Measurements from ENCODE around the gene FTO. TPM values are rescaled to one million over a fixed set of nuclear protein-coding genes. Genes with fewer than 3 reads are reported as not detected.

FTO gene
- total RNA-seq, 4 donors from 2014 or later: 62.0 to 90.1 (median 75.1) TPM

GRCh38 chr16:53773150-53773846 lies 69.3 kb downstream of the FTO start:
- DNase-seq: no peak
- no peak overlapping the region for H3K4me3 ChIP-seq
- peaks cover 35 to 41% of the 10 kb centered on the region in 2 donors for H3K4me1 ChIP-seq
- TF ChIP-seq POLR2A (IDR thresholded peaks at IDR 0.05) (no peak), CTCF (IDR thresholded peaks at IDR 0.05 in 4 of 5, conservative IDR thresholded peaks at IDR 0.05 in 1 of 5) (peak in 4 of 5 experiments; percentile 27 to 59 (median 40))
- H3K9me3 ChIP-seq: no peaks in the 10 kb centered on the region
- intact Hi-C loops (cut with DNase I; ENCODE audit: low total_unique reads) (loop anchor here (10.0 kb wide), 1 partner anchor 512 kb away; the partner anchor contains the start of gene IRX3), in situ Hi-C loops (cut with MboI; ENCODE audit: low sequenced_read_pairs in 4 of 4) (no loop called here)
- ATAC-seq: peak; percentile 76 to 83
- no peaks in the 10 kb centered on the region for H3K27me3 ChIP-seq
- no peak overlapping the region for H3K27ac ChIP-seq
- H3K36me3 ChIP-seq: no peaks in the 10 kb centered on the region

- Histone ChIP-seq H3K4me3 (no peak overlapping the region), H3K27me3 (no peaks in the 10 kb centered on the region), H3K9me3 (no peaks in the 10 kb centered on the region), H3K27ac (no peak overlapping the region), H3K36me3 (no peaks in the 10 kb centered on the region), H3K4me1 (peaks cover 35 to 40% of the 10 kb centered on the region in 2 donors)
- TF ChIP-seq CTCF (IDR thresholded peaks at IDR 0.05 in 4 of 5, conservative IDR thresholded peaks at IDR 0.05 in 1 of 5) (no peak), POLR2A (IDR thresholded peaks at IDR 0.05) (no peak)
- DNase-seq (no peak), ATAC-seq (no peak)
- in situ Hi-C loops (cut with MboI; ENCODE audit: low sequenced_read_pairs in 4 of 4): no loop called here
- intact Hi-C loops (cut with DNase I; ENCODE audit: low total_unique reads): loop anchor here (10.0 kb wide), 1 partner anchor 511 kb away; the partner anchor contains the start of gene IRX3
Observed at GRCh38 chr16:53773881-53774280, 69.9 kb downstream of the FTO start.

GRCh38 chr16:53775106-53775820 lies 71.3 kb downstream of the FTO start:
- DNase-seq (no peak), ATAC-seq (no peak)
- no peaks in the 10 kb centered on the region for H3K36me3 ChIP-seq
- no peak overlapping the region for H3K4me3 ChIP-seq
- in situ Hi-C loops (cut with MboI; ENCODE audit: low sequenced_read_pairs in 4 of 4) (no loop called here), intact Hi-C loops (cut with DNase I; ENCODE audit: low total_unique reads) (loop anchor here (10.0 kb wide), 1 partner anchor 510 kb away; the partner anchor contains the start of gene IRX3)
- H3K4me1 ChIP-seq: peaks cover 26 to 44% of the 10 kb centered on the region in 2 donors
- no peaks in the 10 kb centered on the region for H3K9me3 ChIP-seq
- H3K27me3 ChIP-seq: no peaks in the 10 kb centered on the region
- no peak overlapping the region for H3K27ac ChIP-seq
- TF ChIP-seq CTCF (IDR thresholded peaks at IDR 0.05 in 4 of 5, conservative IDR thresholded peaks at IDR 0.05 in 1 of 5): no peak
- TF ChIP-seq POLR2A (IDR thresholded peaks at IDR 0.05): no peak

GRCh38 chr16:53775821-53776431 lies 72.0 kb downstream of the FTO start:
- Histone ChIP-seq H3K4me1 (peaks cover 23 to 44% of the 10 kb centered on the region in 2 donors), H3K27me3 (no peaks in the 10 kb centered on the region), H3K27ac (no peak overlapping the region), H3K4me3 (no peak overlapping the region), H3K9me3 (no peaks in the 10 kb centered on the region), H3K36me3 (no peaks in the 10 kb centered on the region)
- TF ChIP-seq CTCF (IDR thresholded peaks at IDR 0.05 in 4 of 5, conservative IDR thresholded peaks at IDR 0.05 in 1 of 5): no peak
- no peak for TF ChIP-seq POLR2A (IDR thresholded peaks at IDR 0.05)
- ATAC-seq (peak in 1 of 2 donors; percentile 36), DNase-seq (peak; percentile 9 to 23)
- intact Hi-C loops (cut with DNase I; ENCODE audit: low total_unique reads): loop anchor here (10.0 kb wide), 1 partner anchor 509 kb away; the partner anchor contains the start of gene IRX3
- in situ Hi-C loops (cut with MboI; ENCODE audit: low sequenced_read_pairs in 4 of 4): no loop called here

Measured in gastrocnemius medialis (tissue), 4 donors.